GM19099 (cell line): ENCODE results near the gene SH3PXD2A.

Experiments used
- POLR2A ChIP-seq: IDR thresholded peaks from 3 replicates; pipeline ENCODE4 v1.6.1; 2011; ENCODE audit warnings: low read depth; ENCODE audit not compliant: insufficient read length; ENCODE audit errors: extremely low read depth

Gene SH3PXD2A

GRCh38 chr10:103600325-103600724, 255.1 kb downstream of the SH3PXD2A start:
- no peak for TF ChIP-seq POLR2A

DNA sequence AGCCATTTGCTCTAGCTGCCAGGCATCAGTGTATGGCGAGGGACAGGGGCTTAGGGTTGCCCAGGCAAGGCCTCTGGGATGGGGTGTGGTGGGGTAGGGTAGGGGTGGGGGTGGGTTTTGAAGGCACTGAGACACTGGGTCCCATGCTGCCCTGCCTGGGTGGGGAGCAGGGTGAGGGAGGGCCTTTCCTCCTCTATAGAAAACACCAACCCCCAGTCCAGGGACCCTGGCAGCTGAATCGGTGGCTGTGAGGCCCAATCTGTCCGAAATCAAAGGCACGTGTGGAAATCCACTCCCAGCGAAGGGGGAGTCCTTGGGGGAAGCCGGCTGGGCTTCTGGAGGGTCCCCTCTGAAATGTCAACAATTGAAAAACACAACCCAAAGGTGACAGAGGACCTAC, 255.5 kb downstream of the SH3PXD2A start:
- no peak for TF ChIP-seq POLR2A

- no peak for TF ChIP-seq POLR2A
Observed at GRCh38 chr10:103599211-103599610, 256.2 kb downstream of the SH3PXD2A start.

GRCh38 chr10:103598654-103599115, 256.7 kb downstream of the SH3PXD2A start:
- TF ChIP-seq POLR2A: no peak

GRCh38 chr10:103597003-103597402, 258.4 kb downstream of the SH3PXD2A start:
- no peak for TF ChIP-seq POLR2A

GRCh38 chr10:103595933-103596726, 259.2 kb downstream of the SH3PXD2A start:
- no peak for TF ChIP-seq POLR2A

GRCh38 chr10:103593022-103593570, 262.3 kb downstream of the SH3PXD2A start:
- TF ChIP-seq POLR2A: no peak

DNA sequence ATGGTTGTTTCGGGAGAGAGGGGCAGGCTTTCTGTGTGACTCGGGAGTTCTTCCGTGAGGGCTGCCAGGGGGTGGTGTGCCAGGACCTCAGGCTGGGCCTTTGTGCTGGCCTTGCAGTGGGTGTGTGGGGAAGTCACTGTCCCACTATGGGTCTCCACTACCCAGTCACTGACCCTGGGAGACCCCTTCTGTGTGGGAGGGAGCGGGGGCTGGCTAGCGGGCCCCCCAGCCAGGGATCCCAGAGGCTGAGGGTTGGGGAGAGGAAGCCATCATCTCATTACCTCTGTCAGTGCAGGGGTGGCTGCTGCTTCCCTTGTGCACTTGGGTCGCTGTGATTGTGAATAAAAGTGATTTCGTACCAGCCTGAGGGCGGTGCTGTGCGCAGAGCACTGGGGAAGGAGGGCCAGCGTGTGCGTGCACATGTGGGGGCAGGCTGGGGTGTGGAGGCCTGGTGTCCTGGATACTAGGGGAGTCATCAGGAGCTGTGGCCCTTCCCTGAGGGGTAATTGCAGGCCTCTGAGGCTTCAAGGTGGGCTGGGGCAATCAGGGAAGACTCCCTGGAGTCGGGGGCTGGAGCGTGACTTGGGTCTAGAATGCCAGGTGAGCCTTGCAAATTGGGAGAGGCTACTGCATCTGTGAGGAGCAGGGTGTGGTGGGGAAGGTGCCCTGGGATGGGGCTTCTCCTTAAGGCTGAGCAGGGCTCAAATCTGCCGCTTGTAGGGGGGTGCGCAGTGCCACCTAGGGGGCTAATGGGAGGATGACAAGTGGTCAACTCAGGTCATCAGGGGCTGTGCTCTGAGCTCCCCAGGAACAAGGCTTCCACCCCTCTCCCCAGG, 263.0 kb downstream of the SH3PXD2A start:
- no peak for TF ChIP-seq POLR2A

DNA sequence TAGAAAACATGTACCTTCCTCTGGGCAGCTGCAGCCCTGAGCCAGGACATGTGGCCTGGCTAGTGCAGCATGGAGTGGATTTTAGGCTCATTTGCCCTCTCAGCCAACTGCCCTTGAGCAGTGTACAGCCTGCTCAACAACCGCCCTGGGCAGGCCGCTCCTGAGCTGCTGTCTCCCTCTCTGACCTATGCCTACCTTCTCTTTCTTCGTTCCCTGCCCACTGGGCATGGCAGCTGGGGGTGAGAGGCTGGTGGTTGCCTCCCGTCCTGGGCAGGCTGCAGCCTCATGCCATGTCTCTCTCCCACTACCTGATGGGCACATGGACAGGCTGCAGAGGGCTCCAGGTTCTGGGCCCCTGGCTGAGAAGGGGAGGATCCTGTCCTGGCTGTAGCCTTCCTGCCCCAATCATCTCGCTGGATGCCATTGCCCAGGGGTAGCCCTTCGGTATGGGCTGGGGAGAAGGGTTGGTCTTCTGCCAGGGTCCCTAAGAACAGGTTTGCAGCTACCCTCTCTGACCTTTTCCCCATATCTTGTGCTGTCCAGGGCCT, 264.6 kb downstream of the SH3PXD2A start:
- TF ChIP-seq POLR2A: no peak

DNA sequence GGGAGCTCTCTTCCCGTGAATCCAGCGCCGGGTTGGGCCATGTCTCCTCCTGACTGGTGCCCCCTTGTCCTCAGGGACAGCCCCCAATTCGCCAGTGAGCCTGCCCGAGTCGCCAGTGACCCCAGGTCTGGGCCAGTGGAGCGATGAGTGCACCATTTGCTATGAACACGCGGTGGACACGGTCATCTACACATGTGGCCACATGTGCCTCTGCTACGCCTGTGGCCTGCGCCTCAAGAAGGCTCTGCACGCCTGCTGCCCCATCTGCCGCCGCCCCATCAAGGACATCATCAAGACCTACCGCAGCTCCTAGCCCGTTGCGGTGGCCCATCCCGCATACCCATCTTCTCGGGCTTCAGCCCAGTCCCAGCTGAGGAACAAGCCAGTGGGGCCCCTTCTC, 265.3 kb downstream of the SH3PXD2A start:
- no peak for TF ChIP-seq POLR2A

- TF ChIP-seq POLR2A: no peak
Observed at GRCh38 chr10:103589074-103589630, 266.2 kb downstream of the SH3PXD2A start.

DNA sequence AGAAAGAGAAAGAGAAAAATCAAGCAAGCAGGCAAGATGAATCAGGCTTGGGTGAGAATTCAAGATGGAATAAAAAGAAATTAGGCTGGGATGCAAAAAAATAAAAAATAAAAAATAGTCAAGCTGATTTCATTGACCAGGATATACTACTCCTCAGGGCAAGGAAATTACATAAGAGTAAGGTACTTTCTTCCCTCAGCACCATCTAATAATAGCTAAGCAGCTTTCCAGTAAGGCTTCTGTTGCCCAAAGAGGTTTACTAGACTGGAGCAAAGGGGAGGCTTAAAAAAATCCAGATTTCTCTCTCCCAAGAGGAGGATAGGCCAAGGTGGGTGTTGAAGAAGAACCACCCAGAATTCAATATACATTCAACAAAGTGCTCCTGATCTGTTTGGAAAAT, 268.3 kb downstream of the SH3PXD2A start:
- TF ChIP-seq POLR2A: no peak

DNA sequence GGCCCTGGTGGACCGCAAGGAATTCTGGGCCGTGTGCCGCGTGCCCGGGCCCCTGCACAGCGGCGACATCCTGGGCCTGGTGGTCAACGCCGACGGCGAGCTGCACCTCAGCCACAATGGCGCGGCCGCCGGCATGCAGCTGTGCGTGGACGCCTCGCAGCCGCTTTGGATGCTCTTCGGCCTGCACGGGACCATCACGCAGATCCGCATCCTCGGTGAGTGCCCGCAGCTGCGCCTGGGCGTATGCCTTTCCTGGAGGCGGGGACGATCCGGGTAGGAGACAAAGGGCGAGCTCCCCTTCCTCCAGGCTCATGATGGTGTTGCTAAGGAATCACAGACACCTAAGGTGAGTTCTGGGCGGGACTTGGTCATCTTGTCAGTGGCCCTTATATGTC, 270.4 kb downstream of the SH3PXD2A start:
- no peak for TF ChIP-seq POLR2A

- TF ChIP-seq POLR2A: peak; percentile 15
Observed at GRCh38 chr10:103584216-103585010, 271.0 kb downstream of the SH3PXD2A start.

DNA sequence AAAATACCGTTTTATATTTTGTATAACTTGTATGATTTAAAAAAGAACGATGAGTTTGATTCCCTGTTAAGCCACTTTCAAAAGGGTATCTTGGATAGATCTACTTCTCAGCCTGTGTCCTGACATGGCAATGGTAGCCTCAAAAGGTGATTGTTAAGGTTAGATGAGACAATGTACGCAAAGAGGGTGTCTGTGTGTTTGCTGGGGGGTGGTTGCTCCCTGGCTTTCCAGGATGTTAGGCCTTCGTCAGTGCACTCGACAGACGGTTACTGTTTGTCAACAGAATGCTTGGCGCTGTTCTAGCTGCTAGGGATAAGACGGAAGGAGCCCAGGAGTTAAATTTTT, 271.5 kb downstream of the SH3PXD2A start:
- no peak for TF ChIP-seq POLR2A
